ENCODE measurements around the gene ANKMY1.
"Not testable (repeated sequence)": the region's sequence is repeated elsewhere in the genome, so short reads cannot be mapped to it uniquely, and the experiment has no call there.

Gene ANKMY1

GRCh38 chr2:240503375-240503774 is 54.4 kb downstream of the ANKMY1 start:
- no peak for DNase-seq (ENCODE audit: low read depth)

- DNase-seq (ENCODE audit: low read depth): no peak
Measured at GRCh38 chr2:240502430-240503121, 55.2 kb downstream of the ANKMY1 start.

GRCh38 chr2:240502059-240502429 is 55.7 kb downstream of the ANKMY1 start:
- no peak for DNase-seq (ENCODE audit: low read depth)

- no peak for DNase-seq (ENCODE audit: low read depth)
Measured at GRCh38 chr2:240501531-240501991, 56.2 kb downstream of the ANKMY1 start.

- DNase-seq (ENCODE audit: low read depth): no peak
Measured at GRCh38 chr2:240500561-240501423, 57.0 kb downstream of the ANKMY1 start.

- DNase-seq (ENCODE audit: low read depth): no peak
Measured at GRCh38 chr2:240499309-240500301, 58.2 kb downstream of the ANKMY1 start.

GRCh38 chr2:240498958-240499260 is 58.9 kb downstream of the ANKMY1 start:
- DNase-seq (ENCODE audit: low read depth): no peak

- DNase-seq (ENCODE audit: low read depth): no peak
Measured at GRCh38 chr2:240498171-240498957, 59.4 kb downstream of the ANKMY1 start.

- not testable (repeated sequence) for DNase-seq (ENCODE audit: low read depth)
Measured at GRCh38 chr2:240497082-240497481, 60.7 kb downstream of the ANKMY1 start.

GRCh38 chr2:240494942-240495341 is 62.8 kb downstream of the ANKMY1 start:
- not testable (repeated sequence) for DNase-seq (ENCODE audit: low read depth)

GRCh38 chr2:240494194-240494793 is 63.5 kb downstream of the ANKMY1 start:
- DNase-seq (ENCODE audit: low read depth): no peak

- no peak for DNase-seq (ENCODE audit: low read depth)
Measured at GRCh38 chr2:240491483-240491882, 66.3 kb downstream of the ANKMY1 start.

GRCh38 chr2:240482141-240482540 is 75.6 kb downstream of the ANKMY1 start:
- DNase-seq (ENCODE audit: low read depth): no peak

GRCh38 chr2:240481720-240482119 is 76.1 kb downstream of the ANKMY1 start:
- DNase-seq (ENCODE audit: low read depth): no peak

- no peak for DNase-seq (ENCODE audit: low read depth)
Measured at GRCh38 chr2:240480834-240481623, 76.8 kb downstream of the ANKMY1 start.

GRCh38 chr2:240479111-240479501 is 78.7 kb downstream of the ANKMY1 start:
- no peak for DNase-seq (ENCODE audit: low read depth)

GRCh38 chr2:240478346-240479110 is 79.3 kb downstream of the ANKMY1 start:
- no peak for DNase-seq (ENCODE audit: low read depth)

- no peak for DNase-seq (ENCODE audit: low read depth)
Measured at GRCh38 chr2:240477916-240478315, 79.9 kb downstream of the ANKMY1 start.

GRCh38 chr2:240473211-240473610 is 84.6 kb downstream of the ANKMY1 start:
- no peak for DNase-seq (ENCODE audit: low read depth)
